B cell (primary cell): ENCODE measurements around the gene TMEM238. TPM values are rescaled to one million over a fixed set of nuclear protein-coding genes. Genes with fewer than 3 reads are reported as not detected.

Experiments used
- ATAC-seq: fragments of 200-7000 bp; cut with Tn5 transposase; one replicate; pipeline ENCODE4 v1.10.0; 2021; ENCODE audit warnings: low read depth, mild to moderate bottlenecking, moderate number of reproducible peaks, moderate library complexity
- CTCF ChIA-PET: fragments of 350-600 bp; sonication (Branson Sonifier 250); formaldehyde crosslinking; loops from one replicate; lab custom pipeline; 2021; ENCODE audit warnings: antibody characterized with exemption, inconsistent platforms; lab: Charles Lee
- POLR2A ChIA-PET: fragments of 350-600 bp; sonication (Branson Sonifier 250); formaldehyde crosslinking; loops from one replicate; lab custom pipeline; 2021; ENCODE audit warnings: antibody characterized with exemption; lab: Charles Lee
- DNase-seq: peaks from one replicate; pipeline ENCODE4 v3.0.0; 2013
- H2AFZ ChIP-seq: 2 replicates; pipeline ENCODE4 v1.6.1; 2012; ENCODE audit warnings: mild to moderate bottlenecking, low read depth, low read length; ENCODE audit not compliant: insufficient read depth, poor library complexity, severe bottlenecking
- H3K27ac ChIP-seq, 2 donors: 1 replicate in 1 of 2; 2 replicates in 1 of 2; pipeline ENCODE4 v1.5.1; 2012 to 2013; ENCODE audit warnings: low read length in 2 of 2, mild to moderate bottlenecking in 2 of 2, moderate library complexity in 1 of 2
- H3K27me3 ChIP-seq, 4 experiments: fragments of 200-600 bp in 1 of 4; sonication (generic) in 1 of 4; replicated peaks in 1 of 4; 1 replicate in 2 of 4; 2 replicates in 2 of 4; pipeline versions ENCODE4 v1.6.1 to v1.7.0; 2013 to 2016; ENCODE audit warnings: low read length in 3 of 4, mild to moderate bottlenecking in 2 of 4, mixed read lengths in 1 of 4, moderate library complexity in 1 of 4; ENCODE audit not compliant: insufficient read depth in 4 of 4, control insufficient read depth in 3 of 4; ENCODE audit errors: control extremely low read depth in 1 of 4
- H3K36me3 ChIP-seq, 2 experiments: replicated peaks in 1 of 2; 1 replicate in 1 of 2; 2 replicates in 1 of 2; pipeline versions ENCODE4 v1.6.1 to v1.7.1; 2013; ENCODE audit warnings: low read length in 1 of 2; ENCODE audit not compliant: insufficient read depth in 2 of 2, control insufficient read depth in 1 of 2; ENCODE audit errors: control extremely low read depth in 1 of 2, extremely low read depth in 1 of 2
- H3K4me1 ChIP-seq, 2 donors: fragments of 200-600 bp in 1 of 2; sonication (generic) in 1 of 2; 1 replicate in 1 of 2; 2 replicates in 1 of 2; pipeline versions ENCODE4 v1.5.1 to v1.6.1; 2013 to 2017; ENCODE audit warnings: low read length in 2 of 2; ENCODE audit not compliant: control insufficient read depth in 2 of 2, insufficient read depth in 2 of 2
- H3K4me2 ChIP-seq: replicated peaks from 2 replicates; pipeline ENCODE3; 2012; ENCODE audit warnings: mild to moderate bottlenecking, low read depth, low read length; ENCODE audit not compliant: poor library complexity, severe bottlenecking
- H3K4me3 ChIP-seq, 5 experiments: fragments of 200-600 bp in 1 of 5; sonication (generic) in 1 of 5; 1 replicate in 3 of 5; 2 replicates in 2 of 5; pipeline versions ENCODE4 v1.5.1 to v1.7.0; 2011 to 2016; ENCODE audit warnings: low read length in 4 of 5, mild to moderate bottlenecking in 4 of 5, low read depth in 2 of 5, control low read depth in 1 of 5, moderate library complexity in 1 of 5; ENCODE audit not compliant: insufficient read depth in 1 of 5; ENCODE audit errors: control extremely low read depth in 1 of 5, extremely low read depth in 1 of 5
- H3K79me2 ChIP-seq: fragments of 200-600 bp; sonication (generic); one replicate; pipeline ENCODE4 v1.6.0; 2016; ENCODE audit warnings: low read length; ENCODE audit not compliant: control insufficient read depth, insufficient read depth
- H3K9ac ChIP-seq: fragments of 200-600 bp; sonication (generic); 2 replicates; pipeline ENCODE4 v1.6.1; 2017; ENCODE audit warnings: mild to moderate bottlenecking, low read length, moderate library complexity
- H3K9me3 ChIP-seq, 3 donors: one replicate each; pipeline versions ENCODE4 v1.6.1 to v1.7.1; 2013; ENCODE audit warnings: low read length in 2 of 3; ENCODE audit not compliant: control insufficient read depth in 2 of 3, insufficient read depth in 1 of 3; ENCODE audit errors: control extremely low read depth in 1 of 3
- H4K20me1 ChIP-seq: 2 replicates; pipeline ENCODE4 v1.6.0; 2012; ENCODE audit warnings: mild to moderate bottlenecking, low read length; ENCODE audit not compliant: insufficient read depth, control insufficient read depth, poor library complexity, severe bottlenecking
- H3K27ac Mint-ChIP-seq: one replicate; pipeline ENCODE4 v1.8.0; 2021; ENCODE audit warnings: mixed read lengths
- H3K27me3 Mint-ChIP-seq: one replicate; pipeline ENCODE4 v1.8.0; 2021; ENCODE audit warnings: mixed read lengths
- H3K4me1 Mint-ChIP-seq: one replicate; pipeline ENCODE4 v1.8.0; 2021; ENCODE audit warnings: mixed read lengths
- H3K4me3 Mint-ChIP-seq: one replicate; pipeline ENCODE4 v1.8.0; 2021; ENCODE audit warnings: mixed read lengths
- H3K9me3 Mint-ChIP-seq: one replicate; pipeline ENCODE4 v1.8.0; 2022; ENCODE audit warnings: mixed read lengths; ENCODE audit not compliant: insufficient read depth
- EZH2 ChIP-seq: IDR thresholded peaks from 2 replicates; pipeline ENCODE4 v1.6.1; 2012; ENCODE audit warnings: borderline replicate concordance, low read depth, mild to moderate bottlenecking, moderate library complexity, low read length; ENCODE audit not compliant: insufficient read depth, poor library complexity, severe bottlenecking
- WGBS: methylation state at CpG from one replicate; pipeline ENCODE4 v1.1.5; 2013; ENCODE audit warnings: missing lambda C conversion rate; ENCODE audit not compliant: insufficient coverage; 5-methylcytosine and 5-hydroxymethylcytosine counted together
- intact Hi-C: fragments of 100-400 bp; cut with micrococcal nuclease; formaldehyde crosslinking; loops from one replicate; pipeline ENCODE4 v1.10.0; 2022
- polyA plus RNA-seq: library from polyadenylated mRNA; depleted of rRNA; stranded (reverse); fragments of >200 nt; gene quantifications from 2 replicates; pipeline ENCODE4 v1.2.3, GENCODE V29; 2012
- total RNA-seq, 2 donors: library from RNA; stranded (reverse); fragments of 120-200 nt in 1 of 2; gene quantifications; 1 replicate in 1 of 2; 2 replicates in 1 of 2; pipeline versions ENCODE4 v1.2.3 to v1.2.4, GENCODE V29; 2013 to 2022
- TF ChIP-seq, protein P1 (sequence below): fragments of 200-600 bp; IDR thresholded peaks from one replicate; pipeline ENCODE4 v1.8.0; 2022; ENCODE audit warnings: antibody characterized with exemption, mild to moderate bottlenecking

Gene TMEM238
- total and polyA plus RNA-seq, 2 donors (not counting 1 experiment from before 2014, with no cell fraction given), result 0.76 to 4.7 TPM

DNA sequence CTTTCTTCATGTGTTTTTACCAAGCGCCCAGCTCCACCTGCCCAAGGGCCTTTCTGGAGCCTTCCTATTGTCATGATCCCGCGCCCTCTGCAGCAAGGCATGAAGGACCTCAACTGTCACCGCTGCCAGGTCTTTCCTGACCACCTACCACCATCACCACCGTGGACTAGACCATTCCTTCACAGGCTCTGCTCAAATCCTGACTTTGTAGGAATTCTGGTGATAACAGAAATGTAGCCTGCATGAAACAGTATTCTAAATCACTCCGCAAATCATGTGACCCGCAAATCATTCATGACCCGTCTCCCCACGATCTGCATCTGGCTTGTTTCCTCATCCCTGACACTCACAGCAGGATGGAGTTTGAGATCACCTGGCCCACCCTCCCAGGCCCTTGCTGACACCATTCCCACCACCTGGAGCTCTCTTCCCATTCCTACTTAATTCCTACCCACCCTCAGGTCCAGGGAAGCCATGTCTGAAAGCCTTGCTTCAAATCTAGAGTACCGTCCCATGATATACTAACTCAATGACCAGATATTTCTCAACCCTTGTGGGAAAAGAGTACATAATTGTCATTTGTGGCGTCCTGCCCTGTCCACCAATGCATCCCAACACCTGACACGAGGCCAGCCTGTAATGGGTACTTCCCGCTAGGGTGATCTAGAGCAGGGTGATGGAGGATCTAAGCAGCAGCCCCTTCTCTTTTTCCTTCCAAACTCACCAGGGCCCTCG, 22.2 kb upstream of the TMEM238 start:
- Histone ChIP-seq H3K36me3 (peaks cover 0 to 42% of the 10 kb centered on the region in 2 experiments), H2AFZ (no peak overlapping the region), H3K79me2 (peaks cover 25% of the 10 kb centered on the region), H3K27me3 (no peaks in the 10 kb centered on the region), H3K9ac (peak overlapping the region; percentile 79), H4K20me1 (peaks cover 11% of the 10 kb centered on the region), H3K4me1 (peaks cover 11 to 25% of the 10 kb centered on the region in 2 donors), H3K4me3 (peak overlapping the region in 3 of 5 experiments; percentile 77 to 89 (median 79)), H3K9me3 (peaks cover 0 to 20% (median 3%) of the 10 kb centered on the region in 3 donors), H3K4me2 (peak overlapping the region; percentile 90), H3K27ac (no peak overlapping the region)
- ChIA-PET POLR2A (interaction anchor here (0.6 to 2.3 kb wide), 3 partner anchors 67 to 147 kb away, joined by 3 to 11 read pairs (median 3); partner anchors contain the start of genes KMT5C, PPP6R1 and ZNF628), CTCF (interaction anchor here (0.5 to 0.7 kb wide), 2 partner anchors 11 to 305 kb away, joined by 3 read pairs; no protein-coding TSS in a partner anchor)
- H3K27ac Mint-ChIP-seq, result peak overlapping the region; percentile 88
- DNase-seq (no peak), ATAC-seq (no peak)
- H3K4me1 Mint-ChIP-seq, result peaks cover 32% of the 10 kb centered on the region
- intact Hi-C loops, result loop anchor here (5.0 kb wide), 4 partner anchors 56 to 236 kb away; partner anchors contain the start of genes C19orf85, FIZ1, ISOC2 and ZNF580
- peak overlapping the region; percentile 98 for H3K4me3 Mint-ChIP-seq
- no peaks in the 10 kb centered on the region for H3K27me3 Mint-ChIP-seq
- TF ChIP-seq, protein P1, sequence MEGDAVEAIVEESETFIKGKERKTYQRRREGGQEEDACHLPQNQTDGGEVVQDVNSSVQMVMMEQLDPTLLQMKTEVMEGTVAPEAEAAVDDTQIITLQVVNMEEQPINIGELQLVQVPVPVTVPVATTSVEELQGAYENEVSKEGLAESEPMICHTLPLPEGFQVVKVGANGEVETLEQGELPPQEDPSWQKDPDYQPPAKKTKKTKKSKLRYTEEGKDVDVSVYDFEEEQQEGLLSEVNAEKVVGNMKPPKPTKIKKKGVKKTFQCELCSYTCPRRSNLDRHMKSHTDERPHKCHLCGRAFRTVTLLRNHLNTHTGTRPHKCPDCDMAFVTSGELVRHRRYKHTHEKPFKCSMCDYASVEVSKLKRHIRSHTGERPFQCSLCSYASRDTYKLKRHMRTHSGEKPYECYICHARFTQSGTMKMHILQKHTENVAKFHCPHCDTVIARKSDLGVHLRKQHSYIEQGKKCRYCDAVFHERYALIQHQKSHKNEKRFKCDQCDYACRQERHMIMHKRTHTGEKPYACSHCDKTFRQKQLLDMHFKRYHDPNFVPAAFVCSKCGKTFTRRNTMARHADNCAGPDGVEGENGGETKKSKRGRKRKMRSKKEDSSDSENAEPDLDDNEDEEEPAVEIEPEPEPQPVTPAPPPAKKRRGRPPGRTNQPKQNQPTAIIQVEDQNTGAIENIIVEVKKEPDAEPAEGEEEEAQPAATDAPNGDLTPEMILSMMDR, result no peak
- no peak for TF ChIP-seq EZH2
- WGBS, result 87% methylated on average over 9 of the region's 14 CpGs
- peaks cover 6% of the 10 kb centered on the region for H3K9me3 Mint-ChIP-seq
